Lower leg skin (tissue), 3 donors: ENCODE measurements around the gene GATAD1.

Source experiments
- CTCF ChIP-seq, 3 donors: fragments of 450-650 bp; IDR thresholded peaks; one replicate each; pipeline ENCODE4 v1.5.1; 2016; ENCODE audit warnings: antibody characterized with exemption in 3 of 3, mild to moderate bottlenecking in 3 of 3, moderate library complexity in 2 of 3
- POLR2A ChIP-seq, 2 donors: fragments of 450-650 bp; IDR thresholded peaks; one replicate each; pipeline ENCODE4 v1.6.1; 2016 to 2017; ENCODE audit warnings: antibody characterized with exemption in 2 of 2, mild to moderate bottlenecking in 1 of 2, moderate library complexity in 1 of 2

GRCh38 chr7:92462560-92462959 is 15.3 kb downstream of the GATAD1 start:
- TF ChIP-seq CTCF (IDR thresholded peaks at IDR 0.05): no peak
- no peak for TF ChIP-seq POLR2A (IDR thresholded peaks at IDR 0.05)
